Measurements from ENCODE around the gene ALPK1.
"Not testable (repeated sequence)": the region's sequence is repeated elsewhere in the genome, so short reads cannot be mapped to it uniquely, and the experiment has no call there.

- TF ChIP-seq, protein P1, sequence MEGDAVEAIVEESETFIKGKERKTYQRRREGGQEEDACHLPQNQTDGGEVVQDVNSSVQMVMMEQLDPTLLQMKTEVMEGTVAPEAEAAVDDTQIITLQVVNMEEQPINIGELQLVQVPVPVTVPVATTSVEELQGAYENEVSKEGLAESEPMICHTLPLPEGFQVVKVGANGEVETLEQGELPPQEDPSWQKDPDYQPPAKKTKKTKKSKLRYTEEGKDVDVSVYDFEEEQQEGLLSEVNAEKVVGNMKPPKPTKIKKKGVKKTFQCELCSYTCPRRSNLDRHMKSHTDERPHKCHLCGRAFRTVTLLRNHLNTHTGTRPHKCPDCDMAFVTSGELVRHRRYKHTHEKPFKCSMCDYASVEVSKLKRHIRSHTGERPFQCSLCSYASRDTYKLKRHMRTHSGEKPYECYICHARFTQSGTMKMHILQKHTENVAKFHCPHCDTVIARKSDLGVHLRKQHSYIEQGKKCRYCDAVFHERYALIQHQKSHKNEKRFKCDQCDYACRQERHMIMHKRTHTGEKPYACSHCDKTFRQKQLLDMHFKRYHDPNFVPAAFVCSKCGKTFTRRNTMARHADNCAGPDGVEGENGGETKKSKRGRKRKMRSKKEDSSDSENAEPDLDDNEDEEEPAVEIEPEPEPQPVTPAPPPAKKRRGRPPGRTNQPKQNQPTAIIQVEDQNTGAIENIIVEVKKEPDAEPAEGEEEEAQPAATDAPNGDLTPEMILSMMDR (IDR thresholded peaks at IDR 0.05; ENCODE audit: insufficient read depth, low read depth, low read length) = not testable (repeated sequence)
- TF ChIP-seq EZH2 (IDR thresholded peaks at IDR 0.05; ENCODE audit: insufficient read depth, low read length) = not testable (repeated sequence)
Observed at GRCh38 chr4:112305477-112305876, 8.3 kb downstream of the ALPK1 start.
